GM18526 (cell line): ENCODE measurements around the gene SLC5A10.

Experiments used
- POLR2A ChIP-seq: IDR thresholded peaks from 3 replicates; pipeline ENCODE4 v1.6.1; 2011; ENCODE audit not compliant: insufficient read length; ENCODE audit errors: extremely low read depth

The SLC5A10 gene

GRCh38 chr17:18951941-18952842 lies at the start of gene SLC5A10:
SLC5A10 (plus strand) TSS chr17:18952165; CDS start chr17:18952206, 41 bp downstream.
- no peak for TF ChIP-seq POLR2A

DNA sequence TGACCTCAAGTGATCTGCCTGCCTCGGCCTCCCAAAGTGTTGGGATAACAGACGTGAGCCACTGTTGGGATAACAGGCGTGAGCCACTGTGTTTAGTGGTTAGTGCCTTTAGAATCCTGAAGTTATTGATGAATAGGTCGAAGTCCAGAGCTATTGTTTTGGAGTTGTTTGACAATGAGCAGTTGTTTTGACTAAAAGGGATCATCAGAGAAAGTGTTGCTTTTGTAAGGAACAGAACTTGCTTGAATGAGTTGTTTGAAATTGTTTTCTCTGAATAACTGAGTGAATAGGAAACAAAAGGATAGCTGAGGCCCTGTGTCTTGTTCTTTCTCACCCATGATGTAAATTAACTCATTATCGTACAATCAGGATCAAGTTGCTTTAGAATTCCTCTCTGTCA lies 47.5 kb upstream of the SLC5A10 start:
- no peak for TF ChIP-seq POLR2A

- TF ChIP-seq POLR2A = no peak
These were observed 46.7 kb upstream of the SLC5A10 start for GRCh38 chr17:18905226-18905625.

DNA sequence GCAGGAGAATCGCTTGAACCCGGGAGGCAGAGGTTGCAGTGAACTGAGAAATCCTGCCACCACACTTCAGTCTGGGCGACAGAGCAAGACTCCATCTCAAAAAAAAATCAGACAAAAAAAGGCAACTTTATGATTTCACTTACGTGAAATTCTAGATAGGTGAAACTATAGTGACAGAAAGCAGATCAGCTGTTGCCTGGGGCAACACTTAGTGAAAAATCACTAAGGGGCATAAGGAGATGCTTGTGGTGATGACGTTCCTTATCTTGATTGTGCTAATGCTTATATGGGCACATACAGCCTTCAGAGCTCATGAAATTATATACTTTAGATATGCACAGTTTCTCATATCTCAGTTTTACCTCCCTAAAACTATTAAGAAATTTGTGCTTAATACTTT lies 41.6 kb upstream of the SLC5A10 start:
- no peak for TF ChIP-seq POLR2A

DNA sequence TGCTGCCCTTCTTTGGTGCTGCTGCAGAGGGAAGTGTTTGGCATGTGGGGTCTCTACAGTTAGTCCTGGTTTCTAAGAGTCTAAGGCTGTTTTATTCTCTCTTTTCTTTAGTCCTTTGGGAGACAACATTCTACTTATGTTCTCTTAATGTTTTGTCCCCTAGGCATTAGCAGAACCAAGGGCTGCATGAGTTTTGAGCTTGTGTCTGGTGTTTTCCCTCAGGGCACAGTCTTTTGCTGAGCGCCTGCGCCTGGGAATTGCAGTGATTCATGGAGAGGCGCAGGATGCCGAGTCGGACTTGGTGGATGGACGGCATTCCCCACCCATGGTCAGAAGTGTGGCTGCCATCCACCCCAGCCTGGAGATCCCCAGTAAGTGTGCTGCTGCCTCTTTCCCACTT lies 41.1 kb upstream of the SLC5A10 start:
- TF ChIP-seq POLR2A = no peak

- no peak for TF ChIP-seq POLR2A
These were observed 35.0 kb upstream of the SLC5A10 start for GRCh38 chr17:18916816-18917500.

- TF ChIP-seq POLR2A = no peak
These were observed 34.4 kb upstream of the SLC5A10 start for GRCh38 chr17:18917506-18918032.

GRCh38 chr17:18919963-18920362 lies 32.0 kb upstream of the SLC5A10 start:
- TF ChIP-seq POLR2A = no peak

GRCh38 chr17:18920911-18921441 lies 31.0 kb upstream of the SLC5A10 start:
- TF ChIP-seq POLR2A = no peak

- TF ChIP-seq POLR2A = no peak
These were observed 30.5 kb upstream of the SLC5A10 start for GRCh38 chr17:18921485-18921884.

DNA sequence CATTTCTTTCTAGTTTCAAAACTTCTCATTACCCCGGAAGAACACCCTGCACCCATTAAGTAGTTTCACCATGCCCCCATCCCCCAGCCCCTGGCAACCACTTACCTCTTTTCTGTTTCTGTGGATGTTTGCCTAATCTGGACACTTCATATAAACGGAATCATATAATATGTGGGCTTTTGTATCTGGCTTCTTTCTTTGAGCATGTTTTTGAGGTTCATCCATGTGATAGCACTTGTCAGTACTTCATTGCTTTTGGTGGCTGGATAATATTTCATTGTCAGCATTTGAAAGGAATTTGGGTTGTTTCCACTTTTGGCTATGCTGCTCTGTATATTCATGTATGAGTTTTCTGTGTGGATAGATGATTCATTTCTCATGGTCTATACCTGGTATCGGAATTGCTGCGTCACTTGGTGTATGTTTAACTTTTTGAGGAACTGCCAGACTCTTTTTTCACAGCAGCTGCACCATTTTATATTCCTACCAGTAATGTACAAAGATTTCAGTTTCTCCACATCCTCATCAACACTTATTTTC lies 30.0 kb upstream of the SLC5A10 start:
- TF ChIP-seq POLR2A = no peak

DNA sequence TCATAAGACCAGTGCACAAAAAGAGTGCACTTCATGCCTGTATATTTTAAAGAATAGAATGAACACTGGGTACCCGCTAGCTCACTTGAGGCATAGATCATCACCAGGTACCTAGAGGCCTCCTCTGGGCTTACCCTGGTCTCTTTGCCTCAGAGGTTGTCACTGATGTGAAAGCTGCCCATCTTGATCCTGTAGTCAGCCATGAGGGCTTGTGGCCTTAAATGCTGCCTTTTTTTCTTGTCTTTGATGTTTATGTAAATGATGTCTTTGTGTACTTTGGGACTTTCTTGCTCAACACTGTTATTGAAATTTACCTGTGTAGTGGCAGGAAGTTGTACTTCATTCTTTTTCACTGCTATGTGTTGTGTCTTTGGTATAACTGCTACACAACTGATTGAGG lies 26.8 kb upstream of the SLC5A10 start:
- TF ChIP-seq POLR2A = no peak

GRCh38 chr17:18928628-18929125 lies 23.3 kb upstream of the SLC5A10 start:
- TF ChIP-seq POLR2A = no peak

DNA sequence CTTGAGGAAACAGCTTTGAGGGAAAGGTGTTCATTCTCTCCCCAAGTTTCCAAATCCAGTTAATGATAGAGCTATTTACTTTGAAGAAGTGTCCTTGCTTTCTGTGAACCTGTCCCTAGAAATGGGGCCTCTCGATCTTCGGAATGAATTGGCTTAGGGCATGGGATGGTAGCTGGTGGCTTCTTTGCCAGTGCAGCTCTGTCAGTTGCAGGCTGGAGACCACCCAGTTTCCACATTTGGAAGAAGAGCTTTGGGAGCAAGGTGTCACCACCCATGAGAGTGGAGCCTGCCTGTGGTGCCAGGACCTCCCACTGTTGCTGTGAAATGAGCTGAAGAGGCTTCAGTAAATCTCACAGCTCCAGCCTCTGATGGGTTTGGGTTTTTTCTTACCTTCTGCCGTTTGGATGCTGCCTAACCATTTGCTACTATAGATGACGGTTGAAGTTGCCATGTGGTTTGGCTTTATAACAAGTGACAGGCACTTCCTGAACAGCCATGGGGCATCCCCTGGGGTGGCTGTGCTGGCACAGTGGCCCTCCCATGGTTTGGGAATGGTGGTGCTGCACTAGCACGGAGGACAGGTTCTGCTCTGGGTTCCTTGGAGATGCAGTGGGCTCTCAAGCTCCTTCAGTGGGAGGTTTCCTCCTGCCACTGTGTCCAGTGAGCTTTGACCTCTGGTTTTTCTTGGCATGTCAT lies 19.5 kb upstream of the SLC5A10 start:
- TF ChIP-seq POLR2A = no peak
